Measurements from ENCODE around the gene PSAP. TPM values are rescaled to one million over a fixed set of nuclear protein-coding genes. Genes with fewer than 3 reads are reported as not detected.

PSAP gene
- polyA plus RNA-seq, 3 donors from 2014 or later: 690 to 1,091 (median 798) TPM

DNA sequence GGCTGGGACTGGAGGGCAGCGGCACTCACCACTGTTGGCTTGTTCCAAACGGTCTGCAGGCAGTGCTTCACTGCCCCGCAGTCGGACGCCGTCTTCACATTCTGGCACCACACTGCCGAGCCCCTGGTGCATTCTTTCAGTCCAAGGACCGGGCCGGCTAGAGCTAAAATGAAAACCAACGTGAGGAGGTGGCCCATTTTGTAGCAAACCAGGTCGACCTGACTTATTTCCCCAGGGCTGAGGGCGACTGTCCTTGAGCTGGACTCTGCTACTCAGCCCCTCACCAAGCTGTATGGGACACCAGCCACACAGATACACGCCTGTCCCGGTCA, 16.7 kb downstream of the PSAP start:
- H3K4me1 Mint-ChIP-seq: peaks cover 48 to 63% of the 10 kb centered on the region in 2 donors
- no peak overlapping the region for H3K4me3 Mint-ChIP-seq
- H3K9me3 Mint-ChIP-seq: no peaks in the 10 kb centered on the region
- H3K27me3 Mint-ChIP-seq (ENCODE audit: low read depth in 3 of 3): peaks cover 0 to 2% (median 0%) of the 10 kb centered on the region in 3 donors
- peaks cover 16 to 24% (median 16%) of the 10 kb centered on the region in 3 donors for H3K36me3 Mint-ChIP-seq
- peak overlapping the region in 1 of 6 donors; percentile 34 for H3K27ac Mint-ChIP-seq
- no peak for DNase-seq

DNA sequence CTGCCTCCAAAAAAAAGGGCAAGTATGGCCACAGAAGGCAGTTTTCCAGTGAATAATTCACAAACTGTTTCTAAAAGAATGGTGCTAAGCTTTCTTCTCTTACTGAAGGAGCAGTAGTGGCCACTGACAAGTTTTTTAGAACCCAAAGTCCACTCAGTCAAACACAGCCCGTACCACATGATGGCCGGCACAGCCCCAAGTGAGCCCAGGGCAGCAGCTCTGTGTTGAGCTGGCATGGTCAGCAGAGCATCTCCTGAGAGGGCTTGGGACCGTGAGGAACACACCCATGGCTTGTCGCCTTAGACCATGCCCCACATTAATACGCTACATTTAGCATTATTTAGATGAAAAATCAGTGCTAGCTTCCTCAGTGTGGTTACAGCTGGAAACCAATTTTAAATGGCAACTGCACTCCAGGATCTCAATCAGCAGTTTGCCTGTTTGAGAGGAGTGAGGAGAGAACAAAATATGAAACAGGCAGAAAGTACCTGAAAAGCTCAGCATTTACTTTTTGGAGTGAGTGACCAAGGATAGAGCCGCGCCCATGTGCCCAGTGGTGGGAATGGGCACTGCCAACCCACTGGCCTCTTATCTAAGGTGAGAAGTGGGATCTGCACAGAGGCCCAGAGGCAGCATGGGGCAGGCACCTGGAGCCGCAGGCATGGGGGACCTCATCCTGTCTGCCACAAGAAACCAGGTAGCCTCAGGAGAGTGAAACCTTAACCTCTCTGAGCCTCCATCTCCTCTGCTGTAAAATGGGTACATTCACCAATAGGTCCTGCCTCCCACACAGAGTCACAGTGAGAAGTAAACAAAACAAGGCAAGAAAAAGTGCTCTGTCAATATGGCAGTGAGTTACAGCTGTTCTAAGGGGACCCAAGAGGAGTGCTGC, 17.4 kb downstream of the PSAP start:
- DNase-seq: no peak
- H3K4me3 Mint-ChIP-seq: no peak overlapping the region
- peaks cover 16 to 29% (median 18%) of the 10 kb centered on the region in 3 donors for H3K36me3 Mint-ChIP-seq
- no peak overlapping the region for H3K27ac Mint-ChIP-seq
- peaks cover 45 to 58% of the 10 kb centered on the region in 2 donors for H3K4me1 Mint-ChIP-seq
- H3K9me3 Mint-ChIP-seq: no peaks in the 10 kb centered on the region
- peaks cover 0 to 2% (median 0%) of the 10 kb centered on the region in 3 donors for H3K27me3 Mint-ChIP-seq (ENCODE audit: low read depth in 3 of 3)

DNA sequence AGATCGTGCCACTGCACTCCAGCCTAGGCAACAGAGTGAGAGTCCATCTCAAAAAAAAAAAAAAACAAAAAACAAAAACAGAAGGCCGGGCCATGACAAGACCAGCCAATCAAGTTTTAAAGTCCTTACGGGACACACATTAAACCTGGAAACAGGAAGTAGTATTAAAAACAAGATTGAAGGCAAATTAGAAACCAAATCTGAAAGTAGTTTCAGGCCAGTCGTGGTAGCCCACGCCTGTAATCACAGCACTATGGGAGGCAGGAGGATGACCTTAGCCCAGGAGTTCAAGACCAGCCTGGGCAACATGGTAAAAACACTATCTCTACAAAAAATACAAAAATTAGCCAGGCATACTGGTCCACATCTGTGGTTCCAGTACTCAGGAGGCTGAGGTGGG, 18.1 kb downstream of the PSAP start:
- no peaks in the 10 kb centered on the region for H3K9me3 Mint-ChIP-seq
- H3K27me3 Mint-ChIP-seq (ENCODE audit: low read depth in 3 of 3): peaks cover 0 to 2% (median 0%) of the 10 kb centered on the region in 3 donors
- DNase-seq: no peak
- H3K4me1 Mint-ChIP-seq: peaks cover 39 to 50% of the 10 kb centered on the region in 2 donors
- peaks cover 14 to 33% (median 20%) of the 10 kb centered on the region in 3 donors for H3K36me3 Mint-ChIP-seq
- H3K4me3 Mint-ChIP-seq: peak overlapping the region in 1 of 5 donors; percentile 5
- peak overlapping the region in 1 of 6 donors; percentile 21 for H3K27ac Mint-ChIP-seq

DNA sequence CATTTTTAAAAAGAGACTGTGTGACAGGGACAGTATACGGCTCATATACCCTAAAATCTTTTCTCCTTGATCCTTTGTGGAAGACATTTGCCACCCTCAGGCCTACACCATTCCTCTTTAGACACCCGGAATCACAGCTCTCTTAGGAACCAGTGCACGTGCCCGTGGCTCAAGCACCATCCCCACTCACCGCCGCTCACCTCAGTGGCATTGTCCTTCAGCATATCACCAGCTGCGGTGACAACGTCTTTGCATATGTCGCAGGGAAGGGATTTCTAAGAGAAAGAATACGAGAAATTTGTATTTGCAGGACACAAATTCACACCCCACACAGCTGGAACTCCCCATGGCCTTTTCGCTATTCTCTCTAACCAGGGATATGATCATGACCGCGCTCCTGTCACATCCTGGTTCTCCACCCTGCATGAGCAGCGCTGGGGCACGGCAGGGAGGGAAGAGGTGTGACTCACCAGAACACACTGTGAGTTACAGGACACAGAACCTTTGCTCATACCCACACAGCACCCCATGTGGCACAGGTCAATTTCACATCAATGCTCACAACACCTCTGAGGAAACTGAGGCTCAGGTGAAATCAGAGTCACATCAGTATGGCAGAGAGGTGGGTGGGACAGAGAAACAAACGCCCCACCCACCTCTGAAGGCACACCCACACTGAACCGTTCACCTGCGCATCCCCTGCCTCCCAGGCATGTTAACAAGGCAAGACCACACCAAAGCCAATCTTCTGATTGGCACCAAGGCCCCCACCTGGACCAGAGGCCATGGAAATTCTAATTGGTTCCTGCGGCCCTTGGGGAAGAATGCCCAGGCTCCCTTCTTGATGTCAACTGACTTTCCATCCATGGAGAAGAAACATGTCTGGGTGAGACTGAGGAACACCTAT, 19.2 kb downstream of the PSAP start:
- H3K27me3 Mint-ChIP-seq (ENCODE audit: low read depth in 3 of 3): peaks cover 0 to 2% (median 0%) of the 10 kb centered on the region in 3 donors
- no peaks in the 10 kb centered on the region for H3K9me3 Mint-ChIP-seq
- H3K36me3 Mint-ChIP-seq: peaks cover 12 to 38% (median 23%) of the 10 kb centered on the region in 3 donors
- DNase-seq: no peak
- peaks cover 28 to 40% of the 10 kb centered on the region in 2 donors for H3K4me1 Mint-ChIP-seq
- no peak overlapping the region for H3K4me3 Mint-ChIP-seq
- no peak overlapping the region for H3K27ac Mint-ChIP-seq

DNA sequence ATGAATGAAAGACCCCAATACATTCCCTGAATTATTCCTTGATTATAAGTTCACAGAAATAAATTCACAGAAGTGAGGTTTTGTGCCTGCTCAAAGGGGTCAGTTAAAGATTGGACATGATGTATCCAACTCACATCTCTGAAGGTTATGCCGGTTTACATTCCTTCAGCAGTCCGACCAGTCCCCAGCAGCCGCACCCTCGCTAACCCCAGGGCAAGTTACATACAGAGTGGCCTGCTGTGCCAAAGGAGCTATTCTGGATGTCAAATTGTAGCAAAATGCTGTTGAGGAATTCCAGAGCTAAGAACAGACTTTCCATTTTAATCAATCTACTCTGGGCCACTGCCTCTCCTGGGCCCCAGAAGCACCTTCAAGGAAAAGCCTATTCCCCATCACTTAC, 20.3 kb downstream of the PSAP start:
- H3K4me3 Mint-ChIP-seq: no peak overlapping the region
- H3K4me1 Mint-ChIP-seq: peaks cover 19 to 28% of the 10 kb centered on the region in 2 donors
- H3K9me3 Mint-ChIP-seq: no peaks in the 10 kb centered on the region
- H3K36me3 Mint-ChIP-seq: peaks cover 16 to 48% (median 28%) of the 10 kb centered on the region in 3 donors
- no peak overlapping the region for H3K27ac Mint-ChIP-seq
- H3K27me3 Mint-ChIP-seq (ENCODE audit: low read depth in 3 of 3): peaks cover 0 to 2% (median 0%) of the 10 kb centered on the region in 3 donors
- no peak for DNase-seq

- peak overlapping the region in 1 of 6 donors; percentile 23 for H3K27ac Mint-ChIP-seq
- H3K4me1 Mint-ChIP-seq: peaks cover 19 to 25% of the 10 kb centered on the region in 2 donors
- peaks cover 18 to 53% (median 31%) of the 10 kb centered on the region in 3 donors for H3K36me3 Mint-ChIP-seq
- H3K27me3 Mint-ChIP-seq (ENCODE audit: low read depth in 3 of 3): peaks cover 0 to 2% (median 0%) of the 10 kb centered on the region in 3 donors
- no peaks in the 10 kb centered on the region for H3K9me3 Mint-ChIP-seq
- DNase-seq: no peak
- H3K4me3 Mint-ChIP-seq: no peak overlapping the region
Observed at GRCh38 chr10:71829896-71830295, 21.2 kb downstream of the PSAP start.

GRCh38 chr10:71829171-71829570, 21.9 kb downstream of the PSAP start:
- H3K4me3 Mint-ChIP-seq: no peak overlapping the region
- H3K9me3 Mint-ChIP-seq: no peaks in the 10 kb centered on the region
- H3K27ac Mint-ChIP-seq: no peak overlapping the region
- peaks cover 17 to 18% of the 10 kb centered on the region in 2 donors for H3K4me1 Mint-ChIP-seq
- peaks cover 18 to 57% (median 35%) of the 10 kb centered on the region in 3 donors for H3K36me3 Mint-ChIP-seq
- H3K27me3 Mint-ChIP-seq (ENCODE audit: low read depth in 3 of 3): peaks cover 0 to 2% (median 0%) of the 10 kb centered on the region in 3 donors
- DNase-seq: no peak

GRCh38 chr10:71828702-71829101, 22.3 kb downstream of the PSAP start:
- no peak overlapping the region for H3K27ac Mint-ChIP-seq
- no peak overlapping the region for H3K4me3 Mint-ChIP-seq
- H3K27me3 Mint-ChIP-seq (ENCODE audit: low read depth in 3 of 3): peaks cover 0 to 2% (median 0%) of the 10 kb centered on the region in 3 donors
- H3K9me3 Mint-ChIP-seq: no peaks in the 10 kb centered on the region
- H3K36me3 Mint-ChIP-seq: peaks cover 18 to 61% (median 39%) of the 10 kb centered on the region in 3 donors
- no peak for DNase-seq
- H3K4me1 Mint-ChIP-seq: peaks cover 13% of the 10 kb centered on the region in 2 donors

- Mint-ChIP-seq H3K9me3 (no peaks in the 10 kb centered on the region), H3K27ac (no peak overlapping the region), H3K27me3 (ENCODE audit: low read depth in 3 of 3) (peaks cover 0 to 2% (median 0%) of the 10 kb centered on the region in 3 donors), H3K4me3 (no peak overlapping the region), H3K4me1 (peaks cover 6 to 13% of the 10 kb centered on the region in 2 donors), H3K36me3 (peaks cover 18 to 61% (median 42%) of the 10 kb centered on the region in 3 donors)
- no peak for DNase-seq
Observed at GRCh38 chr10:71827852-71828251, 23.2 kb downstream of the PSAP start.

DNA sequence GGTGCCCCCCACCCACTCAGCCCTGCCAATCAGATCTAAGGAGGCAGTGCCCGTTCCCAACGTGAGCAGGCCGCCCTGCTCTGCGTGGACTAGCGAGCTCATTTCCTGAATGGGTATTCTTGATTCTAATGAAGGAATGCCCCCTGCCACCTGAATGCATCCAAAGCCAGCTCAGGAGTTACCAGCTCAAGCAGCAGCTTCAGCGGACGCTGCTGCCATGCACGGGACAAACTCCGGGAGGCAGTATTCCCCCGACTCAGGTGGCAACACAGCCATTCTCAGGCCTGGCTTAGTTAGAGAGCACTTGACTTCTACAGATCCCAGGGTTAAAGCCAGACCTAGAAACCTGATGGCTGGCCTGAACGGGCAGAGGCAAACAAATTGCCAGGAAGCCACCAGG, 25.8 kb downstream of the PSAP start:
- peaks cover 24 to 61% (median 45%) of the 10 kb centered on the region in 3 donors for H3K36me3 Mint-ChIP-seq

GRCh38 chr10:71824333-71824732, 26.7 kb downstream of the PSAP start:
- H3K27ac Mint-ChIP-seq: no peak overlapping the region
- no peaks in the 10 kb centered on the region for H3K9me3 Mint-ChIP-seq
- DNase-seq: no peak
- peaks cover 14 to 25% of the 10 kb centered on the region in 2 donors for H3K4me1 Mint-ChIP-seq
- no peaks in the 10 kb centered on the region for H3K27me3 Mint-ChIP-seq (ENCODE audit: low read depth in 3 of 3)
- peaks cover 21 to 60% (median 43%) of the 10 kb centered on the region in 3 donors for H3K36me3 Mint-ChIP-seq
- H3K4me3 Mint-ChIP-seq: no peak overlapping the region

More for the DNA sequence above, 25.8 kb downstream of the PSAP start:
- H3K9me3 Mint-ChIP-seq: no peaks in the 10 kb centered on the region
- no peaks in the 10 kb centered on the region for H3K27me3 Mint-ChIP-seq (ENCODE audit: low read depth in 3 of 3)
- peaks cover 14 to 25% of the 10 kb centered on the region in 2 donors for H3K4me1 Mint-ChIP-seq
- DNase-seq: no peak
- no peak overlapping the region for H3K27ac Mint-ChIP-seq
- no peak overlapping the region for H3K4me3 Mint-ChIP-seq

DNA sequence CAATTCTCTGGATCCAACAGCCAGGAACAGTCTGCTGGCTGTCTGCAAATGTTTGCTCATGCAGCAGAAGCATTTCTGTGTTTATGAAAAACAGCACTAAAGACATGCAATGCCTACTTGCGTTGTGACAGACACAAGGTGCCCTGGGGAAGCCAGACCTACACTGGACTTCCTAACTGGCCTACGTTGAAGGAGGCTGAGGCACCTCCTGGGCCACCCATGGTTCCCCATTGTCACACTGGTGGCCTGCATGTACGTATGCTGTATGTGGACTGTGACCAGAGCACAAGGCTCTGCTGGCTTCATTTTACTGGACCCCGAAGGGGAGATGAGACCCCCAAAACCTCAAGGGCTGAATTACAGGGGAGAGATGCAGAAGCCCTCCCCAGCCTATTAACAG, 27.7 kb downstream of the PSAP start:
- no peak overlapping the region for H3K4me3 Mint-ChIP-seq
- no peak for DNase-seq
- H3K4me1 Mint-ChIP-seq: peaks cover 14 to 25% of the 10 kb centered on the region in 2 donors
- H3K9me3 Mint-ChIP-seq: no peaks in the 10 kb centered on the region
- peaks cover 21 to 64% (median 44%) of the 10 kb centered on the region in 3 donors for H3K36me3 Mint-ChIP-seq
- H3K27me3 Mint-ChIP-seq (ENCODE audit: low read depth in 3 of 3): no peaks in the 10 kb centered on the region
- no peak overlapping the region for H3K27ac Mint-ChIP-seq

DNA sequence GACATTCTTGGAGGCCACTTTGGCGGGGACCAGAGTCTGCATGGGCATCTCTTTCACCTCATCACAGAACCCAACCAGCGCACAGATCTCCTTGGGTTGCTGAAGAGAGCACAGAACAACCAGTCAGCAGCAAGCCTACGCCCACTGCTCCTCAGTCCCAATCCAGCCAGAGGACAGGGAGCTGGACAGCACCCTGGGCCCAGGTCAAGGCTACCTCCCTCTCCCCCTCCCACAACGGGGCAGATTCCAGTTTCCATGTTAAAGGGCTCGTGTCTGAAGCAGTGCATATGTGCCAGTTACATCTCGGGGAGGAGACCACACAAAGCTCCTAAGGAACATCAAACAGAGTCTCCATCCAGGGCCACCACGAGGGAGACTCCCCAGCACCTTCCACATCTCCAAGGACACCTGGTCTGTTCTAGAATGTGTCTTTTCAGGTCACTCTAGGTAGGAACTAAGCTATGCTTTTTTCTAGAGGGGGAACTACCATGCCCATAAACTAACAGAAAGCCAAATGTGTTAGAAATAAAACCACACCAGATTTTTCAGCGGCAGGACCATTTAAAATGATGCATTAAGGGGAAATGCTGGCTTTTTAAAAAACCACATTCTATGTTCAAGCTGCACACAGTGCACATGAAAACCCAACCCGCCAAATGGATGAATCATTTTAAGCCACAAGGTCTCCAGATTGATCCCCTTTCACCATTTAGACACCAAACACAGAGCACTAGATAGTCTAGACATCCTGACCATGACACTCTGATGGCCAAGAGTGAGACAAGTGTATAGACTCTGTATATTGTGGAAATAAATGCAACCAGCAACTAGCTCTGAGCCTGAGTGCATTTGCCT, 28.9 kb downstream of the PSAP start:
- Mint-ChIP-seq H3K27ac (peak overlapping the region; percentile 6 to 56 (median 53)), H3K36me3 (peaks cover 16 to 68% (median 43%) of the 10 kb centered on the region in 3 donors), H3K4me3 (no peak overlapping the region), H3K9me3 (no peaks in the 10 kb centered on the region), H3K27me3 (ENCODE audit: low read depth in 3 of 3) (no peaks in the 10 kb centered on the region), H3K4me1 (peaks cover 14 to 25% of the 10 kb centered on the region in 2 donors)
- DNase-seq: peak; percentile 41 to 49 (median 43)
